ENCODE measurements around the gene DYSF. TPM values are rescaled to one million over a fixed set of nuclear protein-coding genes. Genes with fewer than 3 reads are reported as not detected.

DYSF gene
- total RNA-seq, 4 donors from 2014 or later: 10.3 to 14.9 (median 14.4) TPM

GRCh38 chr2:71618327-71619113 lies 165.2 kb downstream of the DYSF start:
- no peak for DNase-seq
- Histone ChIP-seq H3K27me3 (no peaks in the 10 kb centered on the region), H3K4me1 (peaks cover 10 to 24% of the 10 kb centered on the region in 2 donors), H3K4me3 (replicated peaks in 1 of 3) (no peak overlapping the region), H3K27ac (no peak overlapping the region), H3K9me3 (no peaks in the 10 kb centered on the region), H3K36me3 (no peaks in the 10 kb centered on the region)
- intact Hi-C loops (cut with DNase I): loop anchor here (10.0 kb wide), 1 partner anchor 516 kb away; no protein-coding TSS in a partner anchor
- TF ChIP-seq POLR2A (IDR thresholded peaks at IDR 0.05) (no peak), CTCF (IDR thresholded peaks at IDR 0.05) (no peak)
- WGBS, 2 donors: 75 to 80% methylated on average over 11 to 12 of the region's 12 CpGs

DNA sequence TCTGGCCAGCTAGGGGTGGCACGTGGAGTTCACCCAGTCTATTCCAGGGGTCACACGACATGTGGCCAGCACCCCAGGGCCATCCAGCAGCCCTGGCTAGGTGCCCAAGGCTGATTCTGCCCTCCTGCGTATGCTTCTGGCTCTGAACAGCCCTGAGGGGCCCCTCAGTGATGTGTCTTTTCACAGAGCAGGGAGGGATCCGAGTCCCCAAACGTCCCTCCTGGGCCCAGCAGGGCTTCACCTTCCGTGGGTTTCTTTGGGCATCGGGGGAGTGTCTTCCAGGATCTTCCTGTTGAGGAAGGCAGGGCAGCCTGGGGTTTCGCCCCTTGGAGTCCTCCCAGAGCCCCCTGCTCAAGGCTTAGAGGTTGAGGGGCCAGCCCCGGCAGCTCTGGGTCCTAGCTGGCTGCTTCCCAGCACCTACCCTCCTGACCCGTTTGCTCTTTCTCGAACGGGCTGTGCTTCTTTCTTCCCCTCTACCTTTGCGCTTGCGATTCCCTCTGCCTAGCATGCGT lies 165.9 kb downstream of the DYSF start:
- WGBS, 2 donors: 72 to 78% methylated on average over 12 to 15 of the region's 15 CpGs
- Histone ChIP-seq H3K36me3 (no peaks in the 10 kb centered on the region), H3K4me1 (peaks cover 10 to 19% of the 10 kb centered on the region in 2 donors), H3K4me3 (replicated peaks in 1 of 3) (no peak overlapping the region), H3K27ac (no peak overlapping the region), H3K27me3 (no peaks in the 10 kb centered on the region), H3K9me3 (no peaks in the 10 kb centered on the region)
- no peak for TF ChIP-seq CTCF (IDR thresholded peaks at IDR 0.05)
- intact Hi-C loops (cut with DNase I): loop anchor here (10.0 kb wide), 1 partner anchor 516 kb away; no protein-coding TSS in a partner anchor
- DNase-seq: no peak

DNA sequence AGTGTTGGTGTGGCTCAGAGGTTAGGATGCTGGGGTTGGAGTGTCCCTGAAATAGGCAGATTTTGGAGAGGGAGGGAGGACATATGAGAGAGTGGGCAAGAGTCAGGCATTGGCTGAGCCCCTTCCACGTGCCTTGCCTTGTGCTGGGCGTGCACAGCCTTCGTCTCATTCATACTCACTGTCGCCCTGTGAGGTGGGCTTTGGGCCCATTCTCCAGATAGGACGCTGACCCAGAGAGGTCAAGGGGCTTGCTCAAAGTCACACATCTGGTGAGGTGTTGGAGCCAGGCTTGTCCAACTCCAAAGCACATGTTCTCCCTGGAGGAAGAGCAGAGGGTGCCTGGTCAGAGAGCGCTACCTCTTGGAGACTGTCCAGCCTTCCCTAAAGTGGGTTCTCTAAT lies 166.8 kb downstream of the DYSF start:
- intact Hi-C loops (cut with DNase I): no loop called here
- DNase-seq: no peak
- WGBS, 2 donors: 90 to 91% methylated on average over 4 to 6 of the region's 6 CpGs
- H3K4me1 ChIP-seq: peaks cover 9 to 10% of the 10 kb centered on the region in 2 donors
- no peak overlapping the region for H3K4me3 ChIP-seq (replicated peaks in 1 of 3)
- no peaks in the 10 kb centered on the region for H3K9me3 ChIP-seq
- no peak overlapping the region for H3K27ac ChIP-seq
- H3K36me3 ChIP-seq: no peaks in the 10 kb centered on the region
- TF ChIP-seq POLR2A (IDR thresholded peaks at IDR 0.05) (no peak), CTCF (IDR thresholded peaks at IDR 0.05) (no peak)
- no peaks in the 10 kb centered on the region for H3K27me3 ChIP-seq

GRCh38 chr2:71620851-71621251 lies 167.5 kb downstream of the DYSF start:
- Histone ChIP-seq H3K4me3 (replicated peaks in 1 of 3) (no peak overlapping the region), H3K9me3 (no peaks in the 10 kb centered on the region), H3K27me3 (no peaks in the 10 kb centered on the region), H3K36me3 (no peaks in the 10 kb centered on the region), H3K27ac (no peak overlapping the region), H3K4me1 (peaks cover 2 to 5% of the 10 kb centered on the region in 2 donors)
- 77 to 79% methylated on average over 5 of the region's 5 CpGs for WGBS, 2 donors
- intact Hi-C loops (cut with DNase I): no loop called here
- DNase-seq: no peak
- TF ChIP-seq CTCF (IDR thresholded peaks at IDR 0.05) (no peak), POLR2A (IDR thresholded peaks at IDR 0.05) (no peak)

DNA sequence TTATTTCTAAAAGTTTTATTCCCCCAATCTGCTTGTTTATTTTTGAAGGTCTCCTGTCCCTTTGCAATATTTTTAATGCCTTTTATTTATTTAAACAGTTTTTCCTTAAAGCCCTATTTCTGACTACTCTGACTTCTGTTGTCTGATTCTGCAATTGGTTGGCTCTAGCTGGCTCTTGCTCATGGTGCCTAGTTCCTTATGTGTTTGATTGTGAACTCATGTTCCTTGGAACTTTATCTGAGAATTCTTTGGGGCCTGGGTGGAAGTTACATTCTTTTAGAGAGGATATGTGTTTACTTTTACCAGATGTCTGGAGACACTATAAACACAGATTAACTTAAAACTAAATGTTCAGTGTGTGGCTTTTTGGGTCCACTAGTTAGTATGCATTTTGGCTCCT lies 175.9 kb downstream of the DYSF start:
- no peak overlapping the region for H3K27ac ChIP-seq
- no peaks in the 10 kb centered on the region for H3K36me3 ChIP-seq
- no peak for TF ChIP-seq CTCF (IDR thresholded peaks at IDR 0.05)
- TF ChIP-seq POLR2A (IDR thresholded peaks at IDR 0.05): no peak
- no peaks in the 10 kb centered on the region for H3K27me3 ChIP-seq
- H3K4me3 ChIP-seq (replicated peaks in 1 of 3): no peak overlapping the region
- H3K9me3 ChIP-seq: no peaks in the 10 kb centered on the region
- H3K4me1 ChIP-seq: no peaks in the 10 kb centered on the region
- DNase-seq: no peak
- intact Hi-C loops (cut with DNase I): no loop called here
